PFSK-1 (cell line): ENCODE results near the gene OAF.

Experiments
- POLR2AphosphoS5 ChIP-seq: IDR thresholded peaks from 2 replicates; pipeline ENCODE4 v1.6.1; 2012; ENCODE audit warnings: low read depth, mild to moderate bottlenecking, control low read depth, low read length, moderate library complexity
- SIN3A ChIP-seq: IDR thresholded peaks from 2 replicates; pipeline ENCODE4 v1.6.1; 2012; ENCODE audit warnings: mild to moderate bottlenecking, low read length, moderate library complexity, borderline replicate concordance; ENCODE audit not compliant: insufficient read depth
- TAF1 ChIP-seq: IDR thresholded peaks from 2 replicates; pipeline ENCODE4 v1.6.1; 2012; ENCODE audit warnings: low read length, control low read depth, borderline replicate concordance; ENCODE audit not compliant: insufficient read depth
- TF ChIP-seq, protein P1 (sequence below), 2 experiments: IDR thresholded peaks; 2 replicates each; pipeline versions ENCODE4 v1.6.1 to v1.8.0; 2011 to 2012; ENCODE audit warnings: low read depth in 2 of 2, low read length in 2 of 2, control low read depth in 1 of 2, inconsistent platforms in 1 of 2, mild to moderate bottlenecking in 1 of 2, moderate library complexity in 1 of 2; ENCODE audit not compliant: insufficient read depth in 1 of 2

DNA sequence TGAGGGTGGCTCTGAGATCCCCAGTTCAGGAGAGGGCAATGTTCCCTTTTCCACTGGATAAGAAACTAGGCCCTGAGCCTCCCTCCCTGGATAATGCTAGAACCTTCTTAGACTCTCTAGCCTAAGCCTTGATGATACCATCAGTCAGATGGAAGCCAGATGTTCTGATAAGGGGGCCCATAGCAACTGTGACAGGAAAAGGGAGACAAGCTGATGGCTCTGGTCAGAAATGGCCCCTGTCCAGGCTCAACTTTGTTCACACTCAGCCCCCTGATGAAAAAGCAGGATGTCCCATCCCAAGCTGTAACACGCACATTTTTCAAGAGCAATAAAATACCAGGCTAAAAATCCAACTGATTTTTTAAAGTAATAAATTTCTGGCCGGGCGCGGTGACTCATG lies 7.2 kb upstream of the OAF start:
- TF ChIP-seq POLR2AphosphoS5 (no peak), SIN3A (no peak), TAF1 (no peak)
- TF ChIP-seq, protein P1, sequence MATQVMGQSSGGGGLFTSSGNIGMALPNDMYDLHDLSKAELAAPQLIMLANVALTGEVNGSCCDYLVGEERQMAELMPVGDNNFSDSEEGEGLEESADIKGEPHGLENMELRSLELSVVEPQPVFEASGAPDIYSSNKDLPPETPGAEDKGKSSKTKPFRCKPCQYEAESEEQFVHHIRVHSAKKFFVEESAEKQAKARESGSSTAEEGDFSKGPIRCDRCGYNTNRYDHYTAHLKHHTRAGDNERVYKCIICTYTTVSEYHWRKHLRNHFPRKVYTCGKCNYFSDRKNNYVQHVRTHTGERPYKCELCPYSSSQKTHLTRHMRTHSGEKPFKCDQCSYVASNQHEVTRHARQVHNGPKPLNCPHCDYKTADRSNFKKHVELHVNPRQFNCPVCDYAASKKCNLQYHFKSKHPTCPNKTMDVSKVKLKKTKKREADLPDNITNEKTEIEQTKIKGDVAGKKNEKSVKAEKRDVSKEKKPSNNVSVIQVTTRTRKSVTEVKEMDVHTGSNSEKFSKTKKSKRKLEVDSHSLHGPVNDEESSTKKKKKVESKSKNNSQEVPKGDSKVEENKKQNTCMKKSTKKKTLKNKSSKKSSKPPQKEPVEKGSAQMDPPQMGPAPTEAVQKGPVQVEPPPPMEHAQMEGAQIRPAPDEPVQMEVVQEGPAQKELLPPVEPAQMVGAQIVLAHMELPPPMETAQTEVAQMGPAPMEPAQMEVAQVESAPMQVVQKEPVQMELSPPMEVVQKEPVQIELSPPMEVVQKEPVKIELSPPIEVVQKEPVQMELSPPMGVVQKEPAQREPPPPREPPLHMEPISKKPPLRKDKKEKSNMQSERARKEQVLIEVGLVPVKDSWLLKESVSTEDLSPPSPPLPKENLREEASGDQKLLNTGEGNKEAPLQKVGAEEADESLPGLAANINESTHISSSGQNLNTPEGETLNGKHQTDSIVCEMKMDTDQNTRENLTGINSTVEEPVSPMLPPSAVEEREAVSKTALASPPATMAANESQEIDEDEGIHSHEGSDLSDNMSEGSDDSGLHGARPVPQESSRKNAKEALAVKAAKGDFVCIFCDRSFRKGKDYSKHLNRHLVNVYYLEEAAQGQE (IDR thresholded peaks at IDR 0.05; ENCODE audit: insufficient read depth in 1 of 2, low read depth in 2 of 2, low read length in 2 of 2), result no peak
